Body of pancreas (tissue), 4 donors: ENCODE results near the gene C10orf90. TPM values are rescaled to one million over a fixed set of nuclear protein-coding genes. Genes with fewer than 3 reads are reported as not detected.

ENCODE experiments used
- ATAC-seq: fragments of 150-250 bp; one replicate; pipeline ENCODE4 v1.9.1; 2016
- DNase-seq, 4 donors: peaks; one replicate each; pipeline ENCODE4 v3.0.0-alpha.2; 2019
- H3K27ac ChIP-seq, 4 donors: fragments of 200-600 bp; sonication (generic); 1 replicate in 3 of 4; 2 replicates in 1 of 4; pipeline versions ENCODE4 v1.5.1 to v1.6.1; 2016 to 2019; ENCODE audit warnings: mild to moderate bottlenecking in 1 of 4, mixed read lengths in 1 of 4, moderate library complexity in 1 of 4
- H3K27me3 ChIP-seq, 2 donors: fragments of 200-600 bp; sonication (generic); one replicate each; pipeline ENCODE4 v1.6.0; 2016; ENCODE audit warnings: mild to moderate bottlenecking in 1 of 2
- H3K36me3 ChIP-seq, 2 donors: fragments of 200-600 bp; sonication (generic); replicated peaks in 1 of 2; 2 replicates each; pipeline ENCODE4 v1.5.1; 2016; ENCODE audit warnings: low read depth in 2 of 2; ENCODE audit not compliant: insufficient read depth in 1 of 2
- H3K4me1 ChIP-seq: fragments of 200-600 bp; sonication (generic); one replicate; pipeline ENCODE4 v1.6.0; 2016
- H3K4me3 ChIP-seq, 2 donors: fragments of 200-600 bp; sonication (generic); 1 replicate in 1 of 2; 2 replicates in 1 of 2; pipeline ENCODE4 v1.5.1; 2016 to 2019
- H3K9me3 ChIP-seq, 3 donors: fragments of 200-600 bp; sonication (generic); 1 replicate in 2 of 3; 2 replicates in 1 of 3; pipeline ENCODE4 v1.5.1; 2016
- POLR2A ChIP-seq, 3 donors: fragments of 450-650 bp; IDR thresholded peaks; one replicate each; pipeline ENCODE4 v1.6.1; 2016; ENCODE audit warnings: antibody characterized with exemption in 3 of 3, mild to moderate bottlenecking in 2 of 3
- WGBS, 2 donors: methylation state at CpG; one replicate each; pipeline ENCODE4 v1.1.5; 2017; 5-methylcytosine and 5-hydroxymethylcytosine counted together
- intact Hi-C: fragments of 100-400 bp; cut with DNase I; formaldehyde crosslinking; loops from one replicate; pipeline ENCODE4 v1.15.1; 2023
- total RNA-seq, 2 donors: library from RNA; depleted of rRNA; stranded (reverse); fragments of >200 nt; gene quantifications; one replicate each; pipeline ENCODE4 v1.1.0, GENCODE V29; 2016
- TF ChIP-seq, protein P1 (sequence below), 7 experiments: fragments of 450-650 bp in 4 of 7; fragments of 200-600 bp in 3 of 7; sonication (generic) in 3 of 7; IDR thresholded peaks; one replicate each; pipeline ENCODE4 v1.5.1; 2016 to 2019; ENCODE audit warnings: antibody characterized with exemption in 7 of 7

The C10orf90 gene
- total RNA-seq, 2 donors from 2014 or later, result not detected

- H3K27ac ChIP-seq, result no peak overlapping the region
- H3K4me3 ChIP-seq, result no peak overlapping the region
- WGBS, 2 donors, result 67 to 81% methylated on average over 5 of the region's 5 CpGs
- intact Hi-C loops, result no loop called here
- no peaks in the 10 kb centered on the region for H3K4me1 ChIP-seq
- no peak for TF ChIP-seq POLR2A (IDR thresholded peaks at IDR 0.05)
- TF ChIP-seq, protein P1, sequence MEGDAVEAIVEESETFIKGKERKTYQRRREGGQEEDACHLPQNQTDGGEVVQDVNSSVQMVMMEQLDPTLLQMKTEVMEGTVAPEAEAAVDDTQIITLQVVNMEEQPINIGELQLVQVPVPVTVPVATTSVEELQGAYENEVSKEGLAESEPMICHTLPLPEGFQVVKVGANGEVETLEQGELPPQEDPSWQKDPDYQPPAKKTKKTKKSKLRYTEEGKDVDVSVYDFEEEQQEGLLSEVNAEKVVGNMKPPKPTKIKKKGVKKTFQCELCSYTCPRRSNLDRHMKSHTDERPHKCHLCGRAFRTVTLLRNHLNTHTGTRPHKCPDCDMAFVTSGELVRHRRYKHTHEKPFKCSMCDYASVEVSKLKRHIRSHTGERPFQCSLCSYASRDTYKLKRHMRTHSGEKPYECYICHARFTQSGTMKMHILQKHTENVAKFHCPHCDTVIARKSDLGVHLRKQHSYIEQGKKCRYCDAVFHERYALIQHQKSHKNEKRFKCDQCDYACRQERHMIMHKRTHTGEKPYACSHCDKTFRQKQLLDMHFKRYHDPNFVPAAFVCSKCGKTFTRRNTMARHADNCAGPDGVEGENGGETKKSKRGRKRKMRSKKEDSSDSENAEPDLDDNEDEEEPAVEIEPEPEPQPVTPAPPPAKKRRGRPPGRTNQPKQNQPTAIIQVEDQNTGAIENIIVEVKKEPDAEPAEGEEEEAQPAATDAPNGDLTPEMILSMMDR (IDR thresholded peaks at IDR 0.05), result no peak
- DNase-seq (no peak), ATAC-seq (no peak)
- no peaks in the 10 kb centered on the region for H3K36me3 ChIP-seq
- H3K27me3 ChIP-seq, result no peaks in the 10 kb centered on the region
- H3K9me3 ChIP-seq, result no peaks in the 10 kb centered on the region
Observed at GRCh38 chr10:126468876-126469643, 201.4 kb downstream of the C10orf90 start.

DNA sequence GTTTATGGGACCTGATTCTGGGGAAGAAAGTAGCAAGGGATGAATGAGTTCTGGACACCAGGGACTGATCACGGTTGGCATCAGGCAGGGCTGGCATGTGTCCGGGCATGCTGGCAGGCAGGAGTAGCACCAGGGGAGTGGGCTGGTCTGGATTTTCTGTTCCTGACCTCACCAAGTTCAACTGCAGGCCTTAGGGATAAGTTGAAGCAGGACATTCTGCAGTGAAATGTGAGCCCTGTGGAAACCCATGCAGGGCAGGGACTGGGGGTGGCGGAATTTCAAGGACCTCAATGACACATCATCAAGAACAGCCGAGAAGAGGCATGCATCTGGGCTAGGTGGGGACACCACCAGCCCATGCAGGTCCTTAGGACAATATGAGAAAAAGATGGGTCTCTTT lies 202.0 kb downstream of the C10orf90 start:
- no peak for DNase-seq
- Histone ChIP-seq H3K4me1 (no peaks in the 10 kb centered on the region), H3K36me3 (no peaks in the 10 kb centered on the region), H3K4me3 (no peak overlapping the region), H3K27me3 (no peaks in the 10 kb centered on the region), H3K27ac (no peak overlapping the region), H3K9me3 (no peaks in the 10 kb centered on the region)
- intact Hi-C loops, result no loop called here
- WGBS, 2 donors, result 61 to 92% methylated on average over 2 to 4 of the region's 4 CpGs
- ATAC-seq, result no peak
- TF ChIP-seq, protein P1 (IDR thresholded peaks at IDR 0.05), result no peak
- TF ChIP-seq POLR2A (IDR thresholded peaks at IDR 0.05), result no peak

- H3K9me3 ChIP-seq, result no peaks in the 10 kb centered on the region
- H3K36me3 ChIP-seq, result no peaks in the 10 kb centered on the region
- no peaks in the 10 kb centered on the region for H3K27me3 ChIP-seq
- TF ChIP-seq, protein P1 (IDR thresholded peaks at IDR 0.05), result peak in 3 of 7 experiments; percentile 12 to 19 (median 16)
- TF ChIP-seq POLR2A (IDR thresholded peaks at IDR 0.05), result no peak
- WGBS, 2 donors, result 6 to 17% methylated on average over 1 of the region's 1 CpG
- H3K4me3 ChIP-seq, result no peak overlapping the region
- ATAC-seq (no peak), DNase-seq (no peak)
- intact Hi-C loops, result no loop called here
- H3K27ac ChIP-seq, result no peak overlapping the region
- no peaks in the 10 kb centered on the region for H3K4me1 ChIP-seq
Observed at GRCh38 chr10:126465771-126466170, 204.7 kb downstream of the C10orf90 start.

GRCh38 chr10:126463286-126463685 lies 207.2 kb downstream of the C10orf90 start:
- DNase-seq, result no peak
- no peaks in the 10 kb centered on the region for H3K36me3 ChIP-seq
- ATAC-seq, result no peak
- TF ChIP-seq, protein P1 (IDR thresholded peaks at IDR 0.05), result no peak
- no peak for TF ChIP-seq POLR2A (IDR thresholded peaks at IDR 0.05)
- intact Hi-C loops, result no loop called here
- H3K27me3 ChIP-seq, result no peaks in the 10 kb centered on the region
- no peak overlapping the region for H3K27ac ChIP-seq
- H3K4me3 ChIP-seq, result no peak overlapping the region
- no peaks in the 10 kb centered on the region for H3K4me1 ChIP-seq
- no peaks in the 10 kb centered on the region for H3K9me3 ChIP-seq
- WGBS, 2 donors, result 53 to 60% methylated on average over 11 of the region's 11 CpGs
